Cerebellar nuclear complex (tissue), 1 donor: ENCODE measurements around the gene MAPK4.
"Not testable (repeated sequence)": the region's sequence is repeated elsewhere in the genome, so short reads cannot be mapped to it uniquely, and the experiment has no call there.

Experiments
- DNase-seq, 2 experiments: peaks; one replicate each; lab custom pipeline; 2025; lab: John Stamatoyannopoulos, UW

The MAPK4 gene

DNA sequence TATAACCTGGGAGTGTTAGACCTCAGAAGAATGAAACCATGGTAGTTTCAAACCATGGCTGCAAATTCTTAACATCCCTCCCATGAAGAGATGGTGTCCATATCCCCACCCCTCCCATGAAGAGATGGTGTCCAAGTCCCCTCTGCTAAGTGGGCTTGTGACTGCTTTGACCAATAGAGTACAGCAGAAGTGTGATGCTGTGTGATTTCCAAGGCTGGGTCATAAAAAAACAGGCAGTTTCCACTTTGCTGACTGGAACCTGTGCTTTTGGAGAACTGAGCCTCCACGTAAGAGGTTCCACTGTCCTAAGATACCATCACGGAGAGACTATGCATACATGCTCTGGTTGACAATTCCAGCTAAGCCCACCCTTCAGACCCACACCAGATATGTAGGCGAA, 194.4 kb downstream of the MAPK4 start:
- DNase-seq, result no peak

DNA sequence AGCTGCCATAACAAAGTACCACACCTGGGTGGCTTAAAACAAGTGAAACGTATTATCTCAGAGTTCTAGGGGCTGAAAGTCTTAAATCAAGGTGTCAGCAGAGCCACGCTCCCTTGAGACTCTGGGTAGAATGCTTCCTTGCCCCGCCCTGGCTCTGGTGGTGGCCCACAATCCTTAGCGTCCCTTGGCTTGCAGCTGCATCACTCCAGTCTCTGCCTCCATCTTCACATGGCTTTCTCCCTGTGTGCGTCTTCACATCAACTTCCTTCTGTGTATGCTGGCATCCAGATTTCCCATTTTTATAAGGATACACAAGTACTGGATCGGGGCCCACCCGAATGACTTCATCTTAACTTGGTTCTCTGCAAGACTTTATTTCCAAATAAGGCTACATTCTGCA, 197.5 kb downstream of the MAPK4 start:
- DNase-seq, result no peak

DNA sequence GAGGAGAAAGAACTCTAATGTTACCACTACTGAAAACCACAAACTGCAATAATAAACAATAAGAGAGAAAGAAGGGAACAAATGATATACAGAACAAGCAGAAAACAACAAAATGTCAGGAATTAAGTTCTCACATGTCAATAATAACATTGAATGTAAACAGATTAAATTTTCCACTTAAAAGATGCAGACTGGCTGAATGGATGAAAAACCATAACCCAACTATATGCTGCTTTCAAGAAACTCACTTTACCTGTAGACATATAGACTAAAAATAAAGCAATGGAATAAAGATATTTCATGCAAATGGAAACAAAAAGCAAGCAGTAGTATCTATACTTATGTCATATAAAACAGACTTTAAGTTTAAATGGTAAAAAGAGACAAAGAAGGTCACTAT, 209.6 kb downstream of the MAPK4 start:
- no peak for DNase-seq

DNA sequence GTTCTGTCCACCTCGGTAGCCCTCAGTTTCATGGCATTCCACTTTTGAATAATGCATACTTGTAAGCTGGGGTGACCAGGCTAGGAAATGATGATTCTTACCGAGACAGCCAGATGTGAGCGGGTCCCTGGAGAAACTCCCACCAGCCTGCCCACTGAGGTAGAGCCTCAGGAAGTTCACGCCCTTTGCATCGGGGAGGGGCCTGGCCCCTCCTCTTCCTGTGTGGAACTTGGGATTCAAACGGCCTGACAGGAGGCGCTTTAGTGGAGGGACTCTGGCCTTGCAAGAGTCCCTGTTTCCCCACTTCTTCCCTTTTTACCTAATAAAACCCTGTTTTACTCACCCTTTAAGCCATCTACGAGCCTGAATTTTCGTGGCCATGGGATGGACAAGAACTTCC, 215.3 kb downstream of the MAPK4 start:
- no peak for DNase-seq

DNA sequence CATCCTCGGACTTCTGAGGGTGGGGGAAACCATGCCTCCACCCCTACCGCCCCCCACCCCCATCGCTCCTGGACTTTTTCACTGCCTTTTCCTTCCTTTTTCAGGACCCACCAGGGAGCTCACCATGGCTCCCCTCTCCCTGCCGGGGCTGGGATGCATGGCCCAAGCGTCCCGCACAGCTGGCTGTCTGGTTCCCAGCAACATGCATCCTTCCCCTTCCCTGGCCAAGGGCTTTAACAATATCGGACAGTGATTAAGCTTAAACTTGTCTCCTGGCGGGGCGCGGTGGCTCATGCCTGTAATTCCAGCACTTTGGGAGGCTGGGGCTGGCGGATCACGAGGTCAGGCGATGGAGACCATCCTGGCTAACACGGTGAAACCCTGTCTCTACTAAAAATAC, 215.8 kb downstream of the MAPK4 start:
- no peak for DNase-seq

DNA sequence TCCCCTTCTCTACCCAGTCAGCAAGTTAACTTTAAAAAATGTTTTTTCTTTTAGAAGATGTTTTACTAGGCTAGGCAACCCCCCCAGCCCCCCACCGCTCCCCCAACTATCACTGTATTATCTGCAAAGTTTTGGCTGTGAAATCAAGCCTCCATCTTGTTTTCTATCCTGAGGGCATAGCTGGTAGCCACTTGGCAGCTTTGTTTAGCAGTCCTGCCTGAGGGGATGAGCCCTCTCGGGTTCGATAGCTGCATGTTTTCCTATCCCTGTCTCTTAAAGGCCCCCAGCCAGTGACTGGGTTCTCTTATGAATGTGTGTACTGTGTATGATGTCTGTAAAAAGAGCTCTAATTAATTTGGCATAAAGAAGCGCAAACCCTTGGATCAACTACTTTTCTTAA, 216.5 kb downstream of the MAPK4 start:
- no peak for DNase-seq

DNA sequence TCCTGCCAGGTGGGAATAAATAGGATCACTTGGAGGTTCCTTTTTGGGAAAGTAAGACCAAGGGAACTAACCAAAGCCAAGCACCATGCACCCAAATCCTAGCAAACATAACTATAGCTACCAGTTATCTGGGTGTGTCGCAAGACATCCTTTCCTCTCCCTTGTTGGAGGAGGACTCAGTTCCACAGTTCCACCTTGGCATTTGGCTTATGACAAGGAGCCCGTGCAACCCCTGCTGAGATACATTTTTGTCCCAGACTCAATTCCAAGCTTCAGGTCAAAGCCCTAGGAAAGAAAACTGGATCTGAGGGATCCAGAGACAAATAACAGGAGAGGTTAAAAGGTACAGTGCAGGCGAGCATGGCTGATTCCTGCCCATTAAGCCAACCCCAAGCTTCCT, 219.1 kb downstream of the MAPK4 start:
- not testable (repeated sequence) for DNase-seq
